Neuronal stem cell (in vitro differentiated cells): ENCODE measurements around the gene SP4.
"Not testable (repeated sequence)": the region's sequence is repeated elsewhere in the genome, so short reads cannot be mapped to it uniquely, and the experiment has no call there.

Source experiments
- DNase-seq: peaks from one replicate; pipeline ENCODE4 v3.0.0-alpha.2; 2013; ENCODE audit warnings: low spot score
- H2AFZ ChIP-seq: one replicate; pipeline ENCODE4 v1.6.1; 2013; ENCODE audit warnings: mild to moderate bottlenecking, low read length, inconsistent platforms
- H2AK5ac ChIP-seq: 2 replicates; pipeline ENCODE4 v1.6.1; 2013; ENCODE audit warnings: low read depth, mild to moderate bottlenecking, inconsistent platforms, low read length, moderate library complexity, mixed read lengths
- H2BK120ac ChIP-seq: 2 replicates; pipeline ENCODE4 v1.6.1; 2013; ENCODE audit warnings: low read depth, mild to moderate bottlenecking, inconsistent platforms, low read length, moderate library complexity, mixed read lengths
- H2BK12ac ChIP-seq: one replicate; pipeline ENCODE4 v1.6.1; 2013; ENCODE audit warnings: low read length, inconsistent platforms
- H2BK15ac ChIP-seq: 2 replicates; pipeline ENCODE4 v1.6.1; 2013; ENCODE audit warnings: mild to moderate bottlenecking, low read length, inconsistent platforms, mixed read lengths
- H2BK5ac ChIP-seq: one replicate; pipeline ENCODE4 v1.6.1; 2013; ENCODE audit warnings: inconsistent platforms, mild to moderate bottlenecking, low read length, moderate library complexity
- H3K14ac ChIP-seq: one replicate; pipeline ENCODE4 v1.6.1; 2013; ENCODE audit warnings: low read length, inconsistent platforms
- H3K18ac ChIP-seq: 2 replicates; pipeline ENCODE4 v1.6.1; 2013; ENCODE audit warnings: low read length, inconsistent platforms
- H3K23ac ChIP-seq: 2 replicates; pipeline ENCODE4 v1.6.1; 2013; ENCODE audit warnings: low read depth, mild to moderate bottlenecking, mixed read lengths, low read length, inconsistent platforms; ENCODE audit not compliant: poor library complexity
- H3K27ac ChIP-seq: replicated peaks from 3 replicates; pipeline ENCODE4 v1.5.1; 2013; ENCODE audit warnings: low read length, inconsistent platforms
- H3K27me3 ChIP-seq, 3 experiments: 2 replicates each; pipeline ENCODE4 v1.6.1; 2013; ENCODE audit warnings: low read length in 3 of 3, mild to moderate bottlenecking in 2 of 3, inconsistent platforms in 1 of 3, low read depth in 1 of 3, mixed read lengths in 1 of 3, moderate library complexity in 1 of 3; ENCODE audit not compliant: control insufficient read depth in 3 of 3, insufficient read depth in 3 of 3
- H3K36me3 ChIP-seq, 2 donors: replicated peaks in 1 of 2; 2 replicates each; pipeline ENCODE4 v1.6.1; 2013; ENCODE audit warnings: low read length in 2 of 2; ENCODE audit not compliant: control insufficient read depth in 2 of 2, insufficient read depth in 2 of 2
- H3K4ac ChIP-seq: 2 replicates; pipeline ENCODE4 v1.6.1; 2013; ENCODE audit warnings: inconsistent platforms, mild to moderate bottlenecking, low read length, moderate library complexity
- H3K4me1 ChIP-seq, 2 donors: 1 replicate in 1 of 2; 2 replicates in 1 of 2; pipeline ENCODE4 v1.6.1; 2013; ENCODE audit warnings: low read length in 2 of 2, low read depth in 1 of 2; ENCODE audit not compliant: control insufficient read depth in 2 of 2, insufficient read depth in 1 of 2
- H3K4me2 ChIP-seq: one replicate; pipeline ENCODE4 v1.6.1; 2013; ENCODE audit warnings: mild to moderate bottlenecking, low read length, inconsistent platforms; ENCODE audit not compliant: insufficient read depth, poor library complexity, severe bottlenecking
- H3K4me3 ChIP-seq, 2 donors: 2 replicates each; pipeline ENCODE4 v1.5.1; 2013; ENCODE audit warnings: low read length in 2 of 2, mild to moderate bottlenecking in 2 of 2, inconsistent platforms in 1 of 2, moderate library complexity in 1 of 2
- H3K79me1 ChIP-seq: one replicate; pipeline ENCODE4 v1.6.1; 2013; ENCODE audit warnings: low read depth, mild to moderate bottlenecking, inconsistent platforms, low read length, moderate library complexity
- H3K9ac ChIP-seq: one replicate; pipeline ENCODE4 v1.6.1; 2013; ENCODE audit warnings: mild to moderate bottlenecking, low read depth, low read length, inconsistent platforms; ENCODE audit not compliant: poor library complexity
- H3K9me3 ChIP-seq, 2 donors: replicated peaks in 1 of 2; 2 replicates each; pipeline versions ENCODE3 to v1.6.1; 2013; ENCODE audit warnings: low read length in 2 of 2, mild to moderate bottlenecking in 2 of 2, inconsistent platforms in 1 of 2, low read depth in 1 of 2, mixed read lengths in 1 of 2, moderate library complexity in 1 of 2; ENCODE audit not compliant: control insufficient read depth in 2 of 2, insufficient read depth in 1 of 2
- H4K8ac ChIP-seq: one replicate; pipeline ENCODE4 v1.6.1; 2013; ENCODE audit warnings: low read depth, mild to moderate bottlenecking, inconsistent platforms, low read length, moderate library complexity
- H4K91ac ChIP-seq: one replicate; pipeline ENCODE4 v1.6.1; 2013; ENCODE audit warnings: low read length, low read depth, mild to moderate bottlenecking, inconsistent platforms; ENCODE audit not compliant: poor library complexity
- WGBS, 2 donors: extraction: QIAGEN DNeasy Blood & Tissue Kit; methylation state at CpG; one replicate each; pipeline ENCODE4 v1.1.7; 2013; ENCODE audit warnings: missing lambda C conversion rate in 2 of 2, mixed read lengths in 1 of 2; ENCODE audit not compliant: insufficient read length in 2 of 2, insufficient replicate concordance in 1 of 2; ENCODE audit errors: extremely low coverage in 2 of 2; 5-methylcytosine and 5-hydroxymethylcytosine counted together

The SP4 gene

DNA sequence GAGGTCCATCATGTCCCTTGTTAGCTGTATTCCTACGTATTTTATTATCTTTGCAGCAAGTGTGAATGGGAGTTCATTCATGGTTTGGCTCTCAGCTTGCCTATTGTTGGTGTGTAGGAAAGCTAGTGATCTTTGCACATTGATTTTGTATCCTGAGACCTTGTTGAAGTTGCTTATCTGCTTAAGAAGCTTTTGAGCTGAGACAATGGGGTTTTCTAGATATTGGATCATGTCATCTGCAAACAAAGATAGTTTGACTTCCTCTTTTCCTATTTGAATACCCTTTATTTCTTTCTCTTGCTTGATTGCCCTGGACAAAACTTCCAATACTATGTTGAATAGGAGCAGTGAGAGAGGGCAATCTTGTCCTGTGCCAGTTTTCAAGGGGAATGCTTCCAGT, 104.6 kb downstream of the SP4 start:
- no CpG with 5 or more reads among the region's 1 CpG for WGBS, 2 donors

DNA sequence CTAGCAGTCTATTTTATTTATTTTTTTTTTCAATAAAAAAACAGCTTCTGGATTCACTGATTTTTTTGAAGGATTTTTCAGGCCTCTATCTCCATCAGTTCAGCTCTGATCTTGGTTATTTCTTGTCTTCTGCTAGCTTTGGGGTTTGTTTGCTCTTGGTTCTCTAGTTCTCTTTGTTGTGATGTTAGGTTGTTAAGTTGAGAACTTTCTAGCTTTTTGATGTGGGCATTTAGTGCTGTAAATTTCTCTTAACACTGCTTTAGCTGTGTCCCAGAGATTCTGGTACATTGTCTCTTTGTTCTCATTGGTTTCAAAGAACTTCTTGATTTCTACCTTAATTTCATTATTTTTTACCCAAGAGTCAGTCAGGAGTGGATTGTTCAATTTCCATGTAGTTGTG, 105.8 kb downstream of the SP4 start:
- H2BK5ac ChIP-seq, DNase-seq, H3K4ac ChIP-seq, H3K9ac ChIP-seq, H2BK12ac ChIP-seq, H3K27me3 ChIP-seq, H3K36me3 ChIP-seq, H2BK120ac ChIP-seq, H3K79me1 ChIP-seq, H3K27ac ChIP-seq, H3K4me1 ChIP-seq, H4K8ac ChIP-seq, H2BK15ac ChIP-seq, H2AFZ ChIP-seq, H3K4me3 ChIP-seq, H3K9me3 ChIP-seq, H4K91ac ChIP-seq, H3K23ac ChIP-seq, H3K14ac ChIP-seq, H3K4me2 ChIP-seq, H2AK5ac ChIP-seq, H3K18ac ChIP-seq: not testable (repeated sequence)

More for the DNA sequence above, 104.6 kb downstream of the SP4 start:
- not testable (repeated sequence) for H2BK5ac ChIP-seq, H2AK5ac ChIP-seq, H2BK12ac ChIP-seq, H3K4me3 ChIP-seq, DNase-seq, H3K9ac ChIP-seq, H3K4me1 ChIP-seq, H4K91ac ChIP-seq, H3K23ac ChIP-seq, H3K4ac ChIP-seq, H3K27me3 ChIP-seq, H3K18ac ChIP-seq, H2AFZ ChIP-seq, H3K36me3 ChIP-seq, H4K8ac ChIP-seq, H3K14ac ChIP-seq, H3K27ac ChIP-seq, H3K9me3 ChIP-seq, H2BK120ac ChIP-seq, H3K4me2 ChIP-seq, H3K79me1 ChIP-seq, H2BK15ac ChIP-seq

DNA sequence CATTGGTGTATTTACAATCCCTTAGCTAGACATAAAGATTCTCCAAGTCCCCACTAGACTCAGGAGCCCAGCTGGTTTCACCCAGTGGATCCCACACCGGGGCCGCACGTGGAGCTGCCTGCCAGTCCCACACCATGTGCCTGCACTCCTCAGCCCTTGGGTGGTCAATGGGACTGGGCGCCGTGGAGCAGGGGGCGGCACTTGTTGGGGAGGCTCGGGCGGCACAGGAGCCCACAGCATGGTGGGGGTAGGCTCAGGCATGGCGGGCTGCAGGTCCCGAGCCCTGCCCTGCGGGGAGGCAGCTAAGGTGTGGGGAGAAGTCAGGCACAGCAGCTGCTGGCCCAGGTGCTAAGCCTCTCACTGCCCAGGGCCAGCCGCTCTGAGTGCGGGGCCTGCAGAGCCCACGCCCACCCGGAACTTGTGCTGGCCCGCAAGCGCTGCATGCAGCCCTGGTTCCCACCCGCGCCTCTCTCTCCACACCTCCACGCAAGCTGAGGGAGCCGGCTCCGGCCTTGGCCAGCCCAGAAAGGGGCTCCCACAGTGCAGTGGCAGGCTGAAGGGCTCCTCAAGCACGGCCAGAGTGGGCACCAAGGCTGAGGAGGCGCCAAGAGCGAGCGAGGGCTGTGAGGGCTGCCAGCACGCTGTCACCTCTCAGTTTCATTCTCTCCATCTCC, 108.7 kb downstream of the SP4 start:
- H2BK120ac ChIP-seq, H3K4me3 ChIP-seq, H3K4ac ChIP-seq, H2BK15ac ChIP-seq, DNase-seq, H3K9ac ChIP-seq, H3K9me3 ChIP-seq, H2AFZ ChIP-seq, H3K4me2 ChIP-seq, H2AK5ac ChIP-seq, H4K91ac ChIP-seq, H3K23ac ChIP-seq, H3K4me1 ChIP-seq, H3K27ac ChIP-seq, H3K79me1 ChIP-seq, H3K36me3 ChIP-seq, H4K8ac ChIP-seq: not testable (repeated sequence)
- peak overlapping the region; percentile 38 for H3K14ac ChIP-seq
- H3K27me3 ChIP-seq, result peaks cover 0 to 21% (median 0%) of the 10 kb centered on the region in 3 experiments
- no CpG with 5 or more reads among the region's 27 CpGs for WGBS, 2 donors
- peak overlapping the region; percentile 58 for H2BK12ac ChIP-seq
- peak overlapping the region; percentile 17 for H3K18ac ChIP-seq
- H2BK5ac ChIP-seq, result peak overlapping the region; percentile 13

DNA sequence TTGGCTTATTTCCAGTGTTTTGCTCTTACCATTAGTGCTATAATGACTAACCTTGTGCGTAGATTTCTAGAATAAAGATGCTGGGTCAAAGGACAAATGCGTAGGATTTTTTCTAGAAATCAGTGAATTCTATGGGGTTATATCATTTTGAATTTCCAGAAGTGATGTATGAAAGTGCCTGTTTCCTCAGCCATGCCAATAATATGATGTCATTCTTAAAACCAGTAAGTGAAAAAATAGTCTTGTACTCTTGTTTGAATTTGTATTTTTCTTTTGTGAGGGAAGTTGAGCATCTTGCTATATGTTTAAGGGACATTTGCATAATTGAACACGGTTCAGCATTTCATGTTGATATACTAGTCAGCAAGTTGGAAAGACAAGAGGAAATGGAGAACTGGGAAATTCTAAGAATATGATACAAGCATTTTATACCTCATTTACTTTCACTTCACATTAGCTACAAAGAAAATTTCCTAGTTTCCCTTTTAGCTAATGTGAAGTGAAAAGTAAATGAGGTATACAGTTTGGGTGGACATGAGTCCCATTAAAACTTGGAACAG, 111.1 kb downstream of the SP4 start:
- no peak for DNase-seq
- H2AK5ac ChIP-seq, result no peak overlapping the region
- no peak overlapping the region for H3K27ac ChIP-seq
- no peak overlapping the region for H2BK15ac ChIP-seq
- H4K91ac ChIP-seq, result no peak overlapping the region
- H2AFZ ChIP-seq, result no peak overlapping the region
- H4K8ac ChIP-seq, result no peak overlapping the region
- H3K23ac ChIP-seq, result no peak overlapping the region
- H3K14ac ChIP-seq, result no peak overlapping the region
- no peaks in the 10 kb centered on the region for H3K9me3 ChIP-seq
- no peak overlapping the region for H2BK5ac ChIP-seq
- peaks cover 2% of the 10 kb centered on the region for H3K79me1 ChIP-seq
- peaks cover 0 to 3% of the 10 kb centered on the region in 2 donors for H3K4me1 ChIP-seq
- no peak overlapping the region for H3K4me3 ChIP-seq
- no peaks in the 10 kb centered on the region for H3K36me3 ChIP-seq
- H3K9ac ChIP-seq, result no peak overlapping the region
- peaks cover 0 to 46% (median 21%) of the 10 kb centered on the region in 3 experiments for H3K27me3 ChIP-seq
- no peak overlapping the region for H3K4ac ChIP-seq
- H3K4me2 ChIP-seq, result no peak overlapping the region
- H2BK120ac ChIP-seq, result no peak overlapping the region
- H3K18ac ChIP-seq, result no peak overlapping the region
- no CpG with 5 or more reads among the region's 3 CpGs for WGBS, 2 donors
- no peak overlapping the region for H2BK12ac ChIP-seq
